Astrocyte (in vitro differentiated cells and primary cell): ENCODE results near the gene OPCML. TPM values are rescaled to one million over a fixed set of nuclear protein-coding genes. Genes with fewer than 3 reads are reported as not detected.

ENCODE experiments used
- DNase-seq: peaks from one replicate; pipeline ENCODE4 v3.0.0-alpha.2; 2010; ENCODE audit warnings: low read depth
- FAIRE-seq: peaks from 2 replicates; lab custom pipeline; 2011; peaks lifted over from hg19 to GRCh38; lab: Jason Lieb, UNC
- H2AFZ ChIP-seq: 2 replicates; pipeline ENCODE4 v1.6.0; 2012; ENCODE audit warnings: low read depth, low read length, inconsistent platforms
- H3K27ac ChIP-seq: 2 replicates; pipeline ENCODE4 v1.5.1; 2011; ENCODE audit warnings: low read depth, low read length, inconsistent platforms
- H3K27me3 ChIP-seq: 2 replicates; pipeline ENCODE4 v1.6.0; 2011; ENCODE audit warnings: low read length, inconsistent platforms; ENCODE audit not compliant: insufficient read depth
- H3K36me3 ChIP-seq: 2 replicates; pipeline ENCODE4 v1.5.1; 2011; ENCODE audit warnings: low read length, inconsistent platforms; ENCODE audit not compliant: insufficient read depth
- H3K4me1 ChIP-seq: 2 replicates; pipeline ENCODE4 v1.5.1; 2011; ENCODE audit warnings: low read length, inconsistent platforms; ENCODE audit not compliant: insufficient read depth
- H3K4me2 ChIP-seq: 2 replicates; pipeline ENCODE4 v1.6.0; 2012; ENCODE audit warnings: low read length, inconsistent platforms
- H3K4me3 ChIP-seq: 2 replicates; pipeline ENCODE4 v1.5.1; 2011; ENCODE audit warnings: low read depth, mild to moderate bottlenecking, low read length, inconsistent platforms; ENCODE audit not compliant: insufficient read depth
- H3K79me2 ChIP-seq: 2 replicates; pipeline ENCODE4 v1.6.0; 2012; ENCODE audit warnings: mild to moderate bottlenecking, low read length, inconsistent platforms; ENCODE audit not compliant: insufficient read depth
- H3K9ac ChIP-seq: 2 replicates; pipeline ENCODE4 v1.6.0; 2012; ENCODE audit warnings: mild to moderate bottlenecking, low read length, inconsistent platforms
- H3K9me3 ChIP-seq: 2 replicates; pipeline ENCODE4 v1.5.1; 2012; ENCODE audit warnings: low read depth, mild to moderate bottlenecking, low read length, inconsistent platforms; ENCODE audit not compliant: insufficient read depth
- H4K20me1 ChIP-seq: 2 replicates; pipeline ENCODE4 v1.6.0; 2012; ENCODE audit warnings: low read length, inconsistent platforms; ENCODE audit not compliant: insufficient read depth
- H3K27ac Mint-ChIP-seq: one replicate; pipeline ENCODE4 v1.8.0; 2021; ENCODE audit warnings: mild to moderate bottlenecking, mixed read lengths; ENCODE audit not compliant: unreplicated experiment
- H3K27me3 Mint-ChIP-seq: one replicate; pipeline ENCODE4 v1.8.0; 2021; ENCODE audit warnings: low read depth, mixed read lengths; ENCODE audit not compliant: unreplicated experiment
- H3K36me3 Mint-ChIP-seq: one replicate; pipeline ENCODE4 v1.8.0; 2021; ENCODE audit warnings: low read depth, mixed read lengths; ENCODE audit not compliant: unreplicated experiment
- H3K4me1 Mint-ChIP-seq: one replicate; pipeline ENCODE4 v1.8.0; 2021; ENCODE audit warnings: low read depth, mixed read lengths; ENCODE audit not compliant: unreplicated experiment
- H3K4me3 Mint-ChIP-seq: one replicate; pipeline ENCODE4 v1.8.0; 2021; ENCODE audit warnings: mild to moderate bottlenecking, moderate library complexity, mixed read lengths; ENCODE audit not compliant: unreplicated experiment
- H3K9me3 Mint-ChIP-seq: one replicate; pipeline ENCODE4 v1.8.0; 2021; ENCODE audit warnings: mild to moderate bottlenecking, mixed read lengths; ENCODE audit not compliant: unreplicated experiment
- CTCF ChIP-seq: IDR thresholded peaks from 2 replicates; pipeline ENCODE4 v1.5.1; 2011; ENCODE audit warnings: low read depth, mild to moderate bottlenecking, inconsistent platforms, low read length, moderate library complexity; ENCODE audit not compliant: insufficient read depth
- EZH2 ChIP-seq: IDR thresholded peaks from 2 replicates; pipeline ENCODE4 v1.6.1; 2012; ENCODE audit warnings: mild to moderate bottlenecking, low read length, inconsistent platforms; ENCODE audit not compliant: insufficient read depth
- total RNA-seq: library from RNA; stranded (reverse); gene quantifications from 2 replicates; pipeline ENCODE4 v1.2.1, GENCODE V29; 2021

Gene OPCML
- total RNA-seq, 1 donor from 2014 or later, result 7.9 TPM

GRCh38 chr11:133305208-133305956 lies 226.9 kb downstream of the OPCML start:
- DNase-seq (no peak), FAIRE-seq (no peak)
- no peak for TF ChIP-seq CTCF
- TF ChIP-seq EZH2, result no peak
- Histone ChIP-seq H3K27me3 (no peaks in the 10 kb centered on the region), H2AFZ (no peak overlapping the region), H3K9ac (no peak overlapping the region), H3K79me2 (no peaks in the 10 kb centered on the region), H4K20me1 (no peaks in the 10 kb centered on the region), H3K4me2 (no peak overlapping the region), H3K4me3 (no peak overlapping the region), H3K36me3 (no peaks in the 10 kb centered on the region), H3K4me1 (no peaks in the 10 kb centered on the region), H3K27ac (no peak overlapping the region), H3K9me3 (peaks cover 3% of the 10 kb centered on the region)
- H3K27me3 Mint-ChIP-seq, result peaks cover 7% of the 10 kb centered on the region
- H3K27ac Mint-ChIP-seq, result no peak overlapping the region
- H3K36me3 Mint-ChIP-seq, result no peaks in the 10 kb centered on the region
- H3K4me1 Mint-ChIP-seq, result no peaks in the 10 kb centered on the region
- H3K4me3 Mint-ChIP-seq, result no peak overlapping the region
- no peaks in the 10 kb centered on the region for H3K9me3 Mint-ChIP-seq

- H3K9me3 ChIP-seq, result peaks cover 3% of the 10 kb centered on the region
- no peaks in the 10 kb centered on the region for H3K36me3 ChIP-seq
- no peaks in the 10 kb centered on the region for H4K20me1 ChIP-seq
- H3K4me3 ChIP-seq, result no peak overlapping the region
- no peaks in the 10 kb centered on the region for H3K9me3 Mint-ChIP-seq
- no peaks in the 10 kb centered on the region for H3K36me3 Mint-ChIP-seq
- H3K27me3 ChIP-seq, result no peaks in the 10 kb centered on the region
- no peak overlapping the region for H3K9ac ChIP-seq
- no peaks in the 10 kb centered on the region for H3K4me1 Mint-ChIP-seq
- DNase-seq (no peak), FAIRE-seq (no peak)
- TF ChIP-seq CTCF (no peak), EZH2 (no peak)
- H3K4me1 ChIP-seq, result no peaks in the 10 kb centered on the region
- H3K4me3 Mint-ChIP-seq, result no peak overlapping the region
- no peak overlapping the region for H3K27ac Mint-ChIP-seq
- H3K4me2 ChIP-seq, result no peak overlapping the region
- no peaks in the 10 kb centered on the region for H3K79me2 ChIP-seq
- no peak overlapping the region for H3K27ac ChIP-seq
- H3K27me3 Mint-ChIP-seq, result peaks cover 7% of the 10 kb centered on the region
- no peak overlapping the region for H2AFZ ChIP-seq
Measured at GRCh38 chr11:133303262-133303661, 229.0 kb downstream of the OPCML start.

- Mint-ChIP-seq H3K27me3 (peaks cover 7% of the 10 kb centered on the region), H3K27ac (no peak overlapping the region), H3K4me1 (no peaks in the 10 kb centered on the region), H3K36me3 (no peaks in the 10 kb centered on the region), H3K9me3 (no peaks in the 10 kb centered on the region), H3K4me3 (no peak overlapping the region)
- Histone ChIP-seq H3K36me3 (no peaks in the 10 kb centered on the region), H3K9ac (no peak overlapping the region), H3K9me3 (peaks cover 3% of the 10 kb centered on the region), H3K4me3 (no peak overlapping the region), H3K4me2 (no peak overlapping the region), H3K79me2 (no peaks in the 10 kb centered on the region), H3K27me3 (no peaks in the 10 kb centered on the region), H3K4me1 (no peaks in the 10 kb centered on the region), H2AFZ (no peak overlapping the region), H3K27ac (no peak overlapping the region), H4K20me1 (no peaks in the 10 kb centered on the region)
- FAIRE-seq, result no peak
- no peak for TF ChIP-seq EZH2
- no peak for TF ChIP-seq CTCF
- DNase-seq, result no peak
Measured at GRCh38 chr11:133302056-133302455, 230.2 kb downstream of the OPCML start.
